ENCODE data around the gene COX6B1. TPM values are rescaled to one million over a fixed set of nuclear protein-coding genes. Genes with fewer than 3 reads are reported as not detected.

COX6B1 gene
- total RNA-seq, 1 experiment from 2014 or later, result 496 TPM

DNA sequence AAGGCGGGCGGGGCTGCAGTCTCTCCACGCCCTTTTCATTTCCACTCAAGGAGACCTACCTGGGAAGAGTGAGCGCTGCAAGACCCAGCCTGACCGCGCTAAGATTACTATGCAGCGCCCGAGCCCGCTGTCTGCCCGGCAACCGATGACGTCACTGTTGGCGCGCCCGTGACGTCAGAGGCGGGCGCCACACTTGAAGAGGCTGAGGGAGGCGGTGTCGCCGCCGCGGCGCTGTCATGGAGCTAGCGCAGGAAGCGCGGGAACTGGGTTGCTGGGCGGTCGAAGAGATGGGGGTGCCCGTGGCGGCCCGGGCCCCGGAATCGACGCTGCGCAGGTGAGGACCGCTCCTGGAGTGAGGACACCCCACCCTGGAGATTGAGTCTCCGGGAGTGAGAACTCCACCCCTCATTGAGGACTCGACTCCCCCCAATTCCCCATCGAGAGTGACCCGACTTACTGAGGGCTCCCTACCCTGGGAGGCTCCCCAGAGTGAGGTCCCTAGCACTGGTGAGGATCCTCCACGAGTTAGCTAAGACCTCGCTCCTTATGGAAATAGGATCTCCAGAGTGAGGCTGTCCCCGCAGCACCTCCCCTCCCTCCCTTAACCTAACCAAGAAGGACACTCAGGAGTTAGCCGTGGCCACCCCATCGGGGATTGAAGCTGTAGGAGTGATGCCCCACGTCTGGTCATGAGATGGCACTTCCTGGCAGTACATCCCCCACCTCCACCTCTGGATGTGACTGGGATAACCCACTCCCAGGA lies 35.4 kb upstream of the COX6B1 start, which contains the start of gene HAUS5:
HAUS5 (plus strand) TSS at position 177 of the 763 bp plus-strand sequence; CDS start at position 237, 60 bp downstream.
- H3K36me3 ChIP-seq (ENCODE audit: control insufficient read depth in 1 of 2, insufficient read depth in 2 of 2, low read length in 2 of 2), result no peaks in the 10 kb centered on the region; a peak in 2 of 4 replicates
- ChIA-PET RAD21 (ENCODE audit: low non-redundant PET in 1 of 2, low total read pairs in 2 of 2, uncharacterized antibody in 2 of 2, unreplicated experiment in 2 of 2) (interaction anchor here in 1 of 2 experiments (0.6 kb wide), 1 partner anchor 9 kb away, joined by 3 read pairs; no protein-coding TSS in a partner anchor), POLR2A (interaction anchor here (0.7 to 1.4 kb wide), 4 partner anchors 14 to 32 kb away, joined by 3 to 4 read pairs (median 3); no protein-coding TSS in a partner anchor), CTCF (interaction anchor here (1.4 kb wide), 1 partner anchor 11 kb away, joined by 3 read pairs; no protein-coding TSS in a partner anchor)
- no peaks in the 10 kb centered on the region for H3K9me2 ChIP-seq (ENCODE audit: insufficient read depth)
- TSS peak; percentile 72 for BruUV-seq (replicated peaks)
- H3K79me2 ChIP-seq (ENCODE audit: insufficient read depth, low read length), result peaks cover 5% of the 10 kb centered on the region; the same call in 1 of the 2 replicates
- peaks cover 10 to 18% of the 10 kb centered on the region in 2 experiments for H3K4me1 ChIP-seq (ENCODE audit: control insufficient read depth in 1 of 2, insufficient read depth in 2 of 2, low read length in 2 of 2)
- DNase-seq (ENCODE audit: low read depth, low spot score) (peak; percentile 92), ATAC-seq (peak; percentile 98)
- peak within 1 kb of the TSS; percentile 49 for H3K27ac ChIP-seq (ENCODE audit: low read depth, low read length)
- H4K20me1 ChIP-seq (ENCODE audit: insufficient read depth), result no peaks in the 10 kb centered on the region
- no peak within 1 kb of the TSS for H2AFZ ChIP-seq (ENCODE audit: low read depth, low read length, poor library complexity, severe bottlenecking)
- H3K4me3 ChIP-seq (replicated peaks in 1 of 2; ENCODE audit: low read depth in 1 of 2, low read length in 2 of 2), result peak within 1 kb of the TSS; percentile 93 to 97
- H3K4me2 ChIP-seq (ENCODE audit: low read length), result peak within 1 kb of the TSS; percentile 99
- H3K9ac ChIP-seq (ENCODE audit: low read length), result peak within 1 kb of the TSS; percentile 98
- intact Hi-C loops (cut with micrococcal nuclease), result no loop called here
- H3K27me3 ChIP-seq (ENCODE audit: insufficient read depth, low read length), result no peaks in the 10 kb centered on the region
- no peaks in the 10 kb centered on the region for H3K9me3 ChIP-seq (ENCODE audit: control insufficient read depth in 1 of 2, insufficient read depth in 1 of 2, low read depth in 1 of 2, low read length in 2 of 2)
- TF ChIP-seq, protein P1, sequence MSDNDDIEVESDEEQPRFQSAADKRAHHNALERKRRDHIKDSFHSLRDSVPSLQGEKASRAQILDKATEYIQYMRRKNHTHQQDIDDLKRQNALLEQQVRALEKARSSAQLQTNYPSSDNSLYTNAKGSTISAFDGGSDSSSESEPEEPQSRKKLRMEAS (IDR thresholded peaks at IDR 0.05), result peak; percentile 65
- no peak for TF ChIP-seq ELF1 (IDR thresholded peaks at IDR 0.05; ENCODE audit: borderline replicate concordance, low read depth)
- peak; percentile 53 for TF ChIP-seq TCF7L2 (IDR thresholded peaks at IDR 0.05; ENCODE audit: borderline replicate concordance, extremely low read depth, insufficient read depth, insufficient read length)
- TF ChIP-seq JUND (IDR thresholded peaks at IDR 0.05), result no peak
- peak; percentile 83 for TF ChIP-seq POLR2AphosphoS5 (IDR thresholded peaks at IDR 0.05; ENCODE audit: low read depth, low read length)
- peak; percentile 73 for TF ChIP-seq YY1 (IDR thresholded peaks at IDR 0.05; ENCODE audit: extremely low read depth, insufficient replicate concordance, low read depth, low read length)
- no peak for TF ChIP-seq REST (IDR thresholded peaks at IDR 0.05; ENCODE audit: low read depth)
- TF ChIP-seq CTCF (IDR thresholded peaks at IDR 0.05 in 2 of 3, conservative IDR thresholded peaks at IDR 0.05 in 1 of 3; ENCODE audit: borderline replicate concordance in 1 of 3, insufficient read depth in 1 of 3, low read depth in 2 of 3, low read length in 2 of 3), result no peak
- TF ChIP-seq, protein P2, sequence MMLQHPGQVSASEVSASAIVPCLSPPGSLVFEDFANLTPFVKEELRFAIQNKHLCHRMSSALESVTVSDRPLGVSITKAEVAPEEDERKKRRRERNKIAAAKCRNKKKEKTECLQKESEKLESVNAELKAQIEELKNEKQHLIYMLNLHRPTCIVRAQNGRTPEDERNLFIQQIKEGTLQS (IDR thresholded peaks at IDR 0.05), result no peak
- TF ChIP-seq, protein P3, sequence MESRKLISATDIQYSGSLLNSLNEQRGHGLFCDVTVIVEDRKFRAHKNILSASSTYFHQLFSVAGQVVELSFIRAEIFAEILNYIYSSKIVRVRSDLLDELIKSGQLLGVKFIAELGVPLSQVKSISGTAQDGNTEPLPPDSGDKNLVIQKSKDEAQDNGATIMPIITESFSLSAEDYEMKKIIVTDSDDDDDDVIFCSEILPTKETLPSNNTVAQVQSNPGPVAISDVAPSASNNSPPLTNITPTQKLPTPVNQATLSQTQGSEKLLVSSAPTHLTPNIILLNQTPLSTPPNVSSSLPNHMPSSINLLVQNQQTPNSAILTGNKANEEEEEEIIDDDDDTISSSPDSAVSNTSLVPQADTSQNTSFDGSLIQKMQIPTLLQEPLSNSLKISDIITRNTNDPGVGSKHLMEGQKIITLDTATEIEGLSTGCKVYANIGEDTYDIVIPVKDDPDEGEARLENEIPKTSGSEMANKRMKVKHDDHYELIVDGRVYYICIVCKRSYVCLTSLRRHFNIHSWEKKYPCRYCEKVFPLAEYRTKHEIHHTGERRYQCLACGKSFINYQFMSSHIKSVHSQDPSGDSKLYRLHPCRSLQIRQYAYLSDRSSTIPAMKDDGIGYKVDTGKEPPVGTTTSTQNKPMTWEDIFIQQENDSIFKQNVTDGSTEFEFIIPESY (IDR thresholded peaks at IDR 0.05; ENCODE audit: extremely low read depth, insufficient replicate concordance, low read length), result no peak
- peak; percentile 70 for TF ChIP-seq SP1 (IDR thresholded peaks at IDR 0.05; ENCODE audit: low read depth)
- no peak for TF ChIP-seq EZH2 (IDR thresholded peaks at IDR 0.05)
- no peak for TF ChIP-seq EGR1 (IDR thresholded peaks at IDR 0.05; ENCODE audit: low read depth)
- TF ChIP-seq CBX3 (IDR thresholded peaks at IDR 0.05; ENCODE audit: low read depth), result no peak
- TF ChIP-seq ZNF274 (IDR thresholded peaks at IDR 0.05; ENCODE audit: low read depth, low read length), result no peak
- TF ChIP-seq POLR2A (IDR thresholded peaks at IDR 0.05; ENCODE audit: borderline replicate concordance, extremely low read depth, insufficient read depth, insufficient read length), result no peak
- TF ChIP-seq SRF (IDR thresholded peaks at IDR 0.05; ENCODE audit: low read depth), result peak; percentile 96
- TF ChIP-seq ZFX (IDR thresholded peaks at IDR 0.05), result no peak

All from HCT116 (cell line).